ENCODE measurements around the gene TMEM245.

DNA sequence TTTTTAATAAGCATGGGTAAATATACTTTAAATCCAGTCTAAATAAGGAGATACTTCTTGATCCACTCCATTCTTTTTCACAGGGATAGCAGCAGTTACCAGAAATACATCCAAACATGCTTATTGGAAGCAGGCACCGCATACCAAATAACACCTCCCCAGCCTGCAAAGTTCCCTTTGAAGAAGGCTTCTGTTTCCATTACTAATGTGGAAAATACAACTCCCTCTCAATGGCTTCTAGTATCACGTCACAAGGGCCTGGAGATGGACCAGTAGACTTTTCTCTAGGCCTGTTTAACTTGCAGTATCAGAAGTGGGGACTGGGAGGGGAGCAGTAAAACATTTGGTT lies 20.8 kb downstream of the TMEM245 start:
- TF ChIP-seq GATA2 (IDR thresholded peaks at IDR 0.05; ENCODE audit: low read depth, low read length) (no peak), GATA3 (IDR thresholded peaks at IDR 0.05; ENCODE audit: low read depth, low read length) (no peak)

Data from SH-SY5Y (cell line).